ENCODE measurements around the gene TCERG1L.
A peak's percentile ranks its signal among the peaks of the same experiment; 100 is the strongest.

Gene TCERG1L

GRCh38 chr10:131204406-131205152 is 106.9 kb downstream of the TCERG1L start:
- no peak for DNase-seq

GRCh38 chr10:131203456-131204357 is 107.8 kb downstream of the TCERG1L start:
- DNase-seq, result no peak

- peak; percentile 67 for DNase-seq
Observed at GRCh38 chr10:131202990-131203389, 108.5 kb downstream of the TCERG1L start.

- no peak for DNase-seq
Observed at GRCh38 chr10:131201741-131202515, 109.6 kb downstream of the TCERG1L start.

- DNase-seq, result no peak
Observed at GRCh38 chr10:131200856-131201470, 110.6 kb downstream of the TCERG1L start.

- DNase-seq, result no peak
Observed at GRCh38 chr10:131199646-131200045, 111.9 kb downstream of the TCERG1L start.

- DNase-seq, result no peak
Observed at GRCh38 chr10:131198843-131199242, 112.7 kb downstream of the TCERG1L start.

GRCh38 chr10:131198401-131198800 is 113.1 kb downstream of the TCERG1L start:
- DNase-seq, result no peak

- no peak for DNase-seq
Observed at GRCh38 chr10:131196176-131196885, 115.2 kb downstream of the TCERG1L start.

- DNase-seq, result no peak
Observed at GRCh38 chr10:131195558-131196159, 115.9 kb downstream of the TCERG1L start.

- peak; percentile 29 for DNase-seq
Observed at GRCh38 chr10:131195116-131195515, 116.4 kb downstream of the TCERG1L start.

- DNase-seq, result no peak
Observed at GRCh38 chr10:131193923-131194322, 117.6 kb downstream of the TCERG1L start.

GRCh38 chr10:131188494-131188893 is 123.0 kb downstream of the TCERG1L start:
- no peak for DNase-seq

GRCh38 chr10:131187926-131188325 is 123.6 kb downstream of the TCERG1L start:
- no peak for DNase-seq

- no peak for DNase-seq
Observed at GRCh38 chr10:131187274-131187673, 124.2 kb downstream of the TCERG1L start.

GRCh38 chr10:131186547-131187253 is 124.8 kb downstream of the TCERG1L start:
- no peak for DNase-seq

- no peak for DNase-seq
Observed at GRCh38 chr10:131184503-131184902, 127.0 kb downstream of the TCERG1L start.

- DNase-seq, result no peak
Observed at GRCh38 chr10:131183546-131184045, 127.9 kb downstream of the TCERG1L start.

- DNase-seq, result no peak
Observed at GRCh38 chr10:131181456-131181855, 130.1 kb downstream of the TCERG1L start.

GRCh38 chr10:131180740-131181415 is 130.6 kb downstream of the TCERG1L start:
- no peak for DNase-seq
